GM12878 (cell line): ENCODE data around the gene LDLRAD4. TPM values are rescaled to one million over a fixed set of nuclear protein-coding genes. Genes with fewer than 3 reads are reported as not detected.

Experiments used
- ATAC-seq: fragments of 200-7000 bp; cut with Tn5 transposase; 3 replicates; pipeline ENCODE4 v1.9.1; 2020; ENCODE audit warnings: mild to moderate bottlenecking, moderate library complexity
- BruUV-seq: library from RNA; stranded (reverse); fragments of 400-500 nt; replicated peaks from 2 replicates; lab custom pipeline; 2021; lab: Mats Ljungman, UMichigan
- CTCF ChIA-PET: fragments of 300-600 bp; sonication (Branson Sonifier 250); formaldehyde crosslinking; extraction: SDS; loops from one replicate; lab custom pipeline; 2021; ENCODE audit warnings: inconsistent platforms; lab: Yijun Ruan, JAX
- POLR2A ChIA-PET: fragments of 350-600 bp; formaldehyde crosslinking; extraction: SDS; loops from one replicate; lab custom pipeline; 2021; ENCODE audit warnings: inconsistent platforms; lab: Charles Lee
- RAD21 ChIA-PET: fragments of 300-600 bp; sonication (Branson Sonifier 250); formaldehyde crosslinking; loops from one replicate; lab custom pipeline; 2023; ENCODE audit warnings: antibody characterized with exemption; ENCODE audit not compliant: unreplicated experiment; lab: Charles Lee
- SMC1A ChIA-PET: fragments of 300-600 bp; sonication (Branson Sonifier 250); formaldehyde crosslinking; loops from one replicate; lab custom pipeline; 2023; ENCODE audit not compliant: unreplicated experiment, uncharacterized antibody; lab: Charles Lee
- DNase-seq: peaks from one replicate; pipeline ENCODE4 v3.0.0-alpha.2; 2011; ENCODE audit warnings: low read depth, low spot score
- FAIRE-seq: peaks from 3 replicates; lab custom pipeline; 2011; peaks lifted over from hg19 to GRCh38; lab: Jason Lieb, UNC
- H2AFZ ChIP-seq: 2 replicates; pipeline ENCODE4 v1.6.0; 2011; ENCODE audit warnings: low read depth, low read length, control low read depth; ENCODE audit not compliant: control insufficient read depth
- H3K27ac ChIP-seq: 2 replicates; pipeline ENCODE4 v1.5.1; 2011; ENCODE audit warnings: control low read depth; ENCODE audit not compliant: control insufficient read depth, insufficient read depth
- H3K27me3 ChIP-seq, 2 experiments: replicated peaks in 1 of 2; 2 replicates each; pipeline versions ENCODE4 v1.6.0 to v1.6.1; 2011; ENCODE audit warnings: low read length in 1 of 2; ENCODE audit not compliant: control insufficient read depth in 2 of 2, insufficient read depth in 2 of 2
- H3K36me3 ChIP-seq, 2 experiments: 2 replicates each; pipeline ENCODE4 v1.5.1; 2011; ENCODE audit warnings: low read length in 1 of 2; ENCODE audit not compliant: control insufficient read depth in 2 of 2, insufficient read depth in 2 of 2
- H3K4me1 ChIP-seq: 2 replicates; pipeline ENCODE4 v1.6.1; 2011; ENCODE audit warnings: mild to moderate bottlenecking, low read length, moderate library complexity, mixed read lengths; ENCODE audit not compliant: control insufficient read depth, insufficient read depth
- H3K4me2 ChIP-seq: 2 replicates; pipeline ENCODE4 v1.6.0; 2011; ENCODE audit warnings: control low read depth; ENCODE audit not compliant: control insufficient read depth, insufficient read depth
- H3K4me3 ChIP-seq: fragments of 200-600 bp; sonication (generic); 2 replicates; pipeline ENCODE4 v1.5.1; 2016
- H3K79me2 ChIP-seq: 2 replicates; pipeline ENCODE4 v1.6.0; 2011; ENCODE audit warnings: low read length; ENCODE audit not compliant: control insufficient read depth, insufficient read depth
- H3K9ac ChIP-seq: 2 replicates; pipeline ENCODE4 v1.8.0; 2011; ENCODE audit warnings: low read length, control low read depth, mixed read lengths; ENCODE audit not compliant: control insufficient read depth, insufficient read depth
- H3K9me3 ChIP-seq: replicated peaks from 3 replicates; pipeline ENCODE4 v1.5.1; 2011; ENCODE audit warnings: mild to moderate bottlenecking, low read length; ENCODE audit not compliant: control insufficient read depth, insufficient read depth
- H4K20me1 ChIP-seq: 2 replicates; pipeline ENCODE4 v1.6.0; 2011; ENCODE audit not compliant: control insufficient read depth, insufficient read depth
- CBX3 ChIP-seq: fragments of 200-600 bp; sonication (generic); IDR thresholded peaks from 2 replicates; pipeline ENCODE4 v1.6.1; 2016; ENCODE audit warnings: low read depth, borderline replicate concordance
- CEBPB ChIP-seq, 2 experiments: fragments of 150-350 bp in 1 of 2; IDR thresholded peaks; 2 replicates each; pipeline ENCODE4 v1.6.1; 2012 to 2014; ENCODE audit warnings: low read depth in 2 of 2, low read length in 2 of 2, borderline replicate concordance in 1 of 2, inconsistent platforms in 1 of 2
- CHD2 ChIP-seq: IDR thresholded peaks from 2 replicates; pipeline ENCODE4 v1.6.1; 2011; ENCODE audit warnings: low read depth, low read length, improper control_type of control experiment, borderline replicate concordance
- IKZF2 ChIP-seq, 2 experiments: fragments of 450-650 bp; IDR thresholded peaks; 2 replicates each; pipeline ENCODE4 v1.6.1; 2017; ENCODE audit warnings: mild to moderate bottlenecking in 2 of 2, moderate library complexity in 2 of 2
- KLF5 ChIP-seq: fragments of 450-650 bp; IDR thresholded peaks from 2 replicates; pipeline ENCODE4 v1.6.1; 2014; ENCODE audit warnings: mild to moderate bottlenecking; ENCODE audit not compliant: partially characterized antibody
- MTA3 ChIP-seq: IDR thresholded peaks from 2 replicates; pipeline ENCODE4 v1.6.1; 2012; ENCODE audit warnings: low read length, inconsistent platforms, borderline replicate concordance
- POU2F2 ChIP-seq: IDR thresholded peaks from 3 replicates; pipeline ENCODE4 v1.6.1; 2011; ENCODE audit warnings: low read depth, mild to moderate bottlenecking, low read length, borderline replicate concordance
- RAD21 ChIP-seq: IDR thresholded peaks from 2 replicates; pipeline ENCODE4 v1.6.1; 2011; ENCODE audit warnings: mild to moderate bottlenecking, low read depth, low read length, moderate library complexity; ENCODE audit not compliant: insufficient read depth
- REST ChIP-seq: IDR thresholded peaks from 2 replicates; pipeline ENCODE4 v1.6.1; 2012; ENCODE audit warnings: mild to moderate bottlenecking, low read depth, low read length
- SMAD1 ChIP-seq: fragments of 450-650 bp; IDR thresholded peaks from 2 replicates; pipeline ENCODE4 v1.6.1; 2018; ENCODE audit warnings: mild to moderate bottlenecking, low read depth; ENCODE audit not compliant: partially characterized antibody
- SMC3 ChIP-seq: IDR thresholded peaks from 2 replicates; pipeline ENCODE4 v1.6.1; 2011; ENCODE audit warnings: low read length, improper control_type of control experiment, borderline replicate concordance
- SUPT20H ChIP-seq: IDR thresholded peaks from 2 replicates; pipeline ENCODE4 v1.6.1; 2011; ENCODE audit warnings: low read depth, mild to moderate bottlenecking, low read length, moderate library complexity, borderline replicate concordance; ENCODE audit not compliant: control insufficient read depth
- ZNF207 ChIP-seq: fragments of 450-650 bp; IDR thresholded peaks from 2 replicates; pipeline ENCODE4 v1.6.1; 2014; ENCODE audit warnings: antibody characterized with exemption, mild to moderate bottlenecking, borderline replicate concordance
- ZNF274 ChIP-seq: IDR thresholded peaks from one replicate; pipeline ENCODE4 v1.8.0; 2011; ENCODE audit not compliant: insufficient read length, insufficient read depth
- ZZZ3 ChIP-seq: IDR thresholded peaks from 2 replicates; pipeline ENCODE4 v1.6.1; 2011; ENCODE audit warnings: low read depth; ENCODE audit not compliant: control insufficient read depth, insufficient read length
- WGBS: methylation state at CpG from one replicate; pipeline ENCODE4 v1.1.6; 2016; ENCODE audit warnings: low lambda C conversion rate; ENCODE audit not compliant: insufficient replicate concordance, insufficient coverage; ENCODE audit errors: missing lambda C conversion rate; 5-methylcytosine and 5-hydroxymethylcytosine counted together
- in situ Hi-C: fragments of 300-500 bp; cut with MboI; formaldehyde crosslinking; loops from 9 replicates; pipeline ENCODE4 v1.14.3; 2018; ENCODE audit warnings: mixed read lengths
- intact Hi-C: fragments of 100-400 bp; cut with micrococcal nuclease; formaldehyde crosslinking; loops from one replicate; pipeline ENCODE4 v1.14.2; 2022; ENCODE audit not compliant: unreplicated experiment
- polyA plus RNA-seq, 11 experiments: library from polyadenylated mRNA; depleted of rRNA in 4 of 11; unstranded in 6 of 11; stranded (reverse) in 5 of 11; fragments of >200 nt; fragmentation: Nextera tagmentation in 4 of 11; fragmentation: Illumina TruSeq in 1 of 11; extraction: Ambion mirVana in 4 of 11; extraction: Trizol in 1 of 11; gene quantifications; 1 replicate in 1 of 11; 2 replicates in 10 of 11; pipeline versions ENCODE4 v1.2.1 to v1.2.3, GENCODE V29; 2011 to 2016; ENCODE audit warnings: inconsistent platforms in 2 of 11, missing spikeins in 2 of 11, low read depth in 1 of 11
- total RNA-seq, 4 experiments: library from RNA; depleted of rRNA in 3 of 4; stranded (reverse); fragments of >200 nt in 3 of 4; fragmentation: Illumina TruSeq in 1 of 4; extraction: Trizol in 1 of 4; gene quantifications; 2 replicates each; pipeline versions ENCODE4 v1.2.1 to v1.2.3, GENCODE V29; 2013 to 2021

Gene LDLRAD4
- total and polyA plus RNA-seq, 10 of the 15 experiments (the other 5 are each of a cell fraction or from before 2014, with no cell fraction given) = 2.7 to 16.8 (median 11.2) TPM

- 62% methylated on average over 14 of the region's 14 CpGs for WGBS
- Histone ChIP-seq H3K9me3 (no peaks in the 10 kb centered on the region), H2AFZ (no peak overlapping the region), H3K4me2 (no peak overlapping the region), H3K79me2 (no peaks in the 10 kb centered on the region), H3K36me3 (no peaks in the 10 kb centered on the region), H3K4me3 (no peak overlapping the region), H4K20me1 (no peaks in the 10 kb centered on the region), H3K27ac (no peak overlapping the region), H3K9ac (no peak overlapping the region), H3K4me1 (no peaks in the 10 kb centered on the region), H3K27me3 (no peaks in the 10 kb centered on the region; a peak in 1 of 4 replicates)
- ChIA-PET SMC1A (interaction anchor here (2.3 kb wide), 1 partner anchor 14 kb away, joined by 9 read pairs; no protein-coding TSS in a partner anchor), CTCF (no interaction called here), POLR2A (no interaction called here), RAD21 (no interaction called here)
- in situ Hi-C loops = no loop called here
- intact Hi-C loops = loop anchor here (10.0 kb wide), 1 partner anchor 60 kb away; no protein-coding TSS in a partner anchor
- DNase-seq (no peak), ATAC-seq (no peak), FAIRE-seq (no peak)
- no peak for TF ChIP-seq MTA3
- no TSS peak for BruUV-seq
These were observed 75.7 kb downstream of the LDLRAD4 start for GRCh38 chr18:13294309-13294708.

GRCh38 chr18:13295894-13296293, 77.3 kb downstream of the LDLRAD4 start:
- H3K9ac ChIP-seq = no peak overlapping the region
- RAD21 ChIA-PET = no interaction called here
- H3K4me1 ChIP-seq = no peaks in the 10 kb centered on the region
- no TSS peak for BruUV-seq
- SMC1A ChIA-PET = interaction anchor here (2.3 kb wide), 1 partner anchor 16 kb away, joined by 9 read pairs; no protein-coding TSS in a partner anchor
- CTCF ChIA-PET = no interaction called here
- DNase-seq (no peak), FAIRE-seq (no peak), ATAC-seq (no peak)
- no peaks in the 10 kb centered on the region; a peak in 1 of 4 replicates for H3K27me3 ChIP-seq
- H3K4me3 ChIP-seq = no peak overlapping the region
- H3K4me2 ChIP-seq = no peak overlapping the region
- H3K36me3 ChIP-seq = no peaks in the 10 kb centered on the region
- no peak overlapping the region for H2AFZ ChIP-seq
- in situ Hi-C loops = no loop called here
- no peaks in the 10 kb centered on the region for H3K9me3 ChIP-seq
- POLR2A ChIA-PET = no interaction called here
- H4K20me1 ChIP-seq = no peaks in the 10 kb centered on the region
- WGBS = 47% methylated on average over 16 of the region's 16 CpGs
- intact Hi-C loops = loop anchor here (10.0 kb wide), 1 partner anchor 61 kb away; no protein-coding TSS in a partner anchor
- H3K79me2 ChIP-seq = no peaks in the 10 kb centered on the region
- H3K27ac ChIP-seq = no peak overlapping the region
- TF ChIP-seq ZZZ3 = no peak
- no peak for TF ChIP-seq RAD21
- no peak for TF ChIP-seq CEBPB (IDR thresholded peaks at IDR 0.05; ENCODE audit: borderline replicate concordance in 1 of 2, low read depth in 2 of 2, low read length in 2 of 2)
- no peak for TF ChIP-seq ZNF207
- TF ChIP-seq IKZF2 (IDR thresholded peaks at IDR 0.05) = no peak
- no peak for TF ChIP-seq SMAD1
- no peak for TF ChIP-seq CHD2
- TF ChIP-seq REST = no peak
- no peak for TF ChIP-seq SMC3
- no peak for TF ChIP-seq ZNF274
- TF ChIP-seq KLF5 = no peak
- TF ChIP-seq CBX3 = no peak
- no peak for TF ChIP-seq SUPT20H
- TF ChIP-seq POU2F2 = no peak
